Measurements from ENCODE around the gene ZC3H18.

Gene ZC3H18

DNA sequence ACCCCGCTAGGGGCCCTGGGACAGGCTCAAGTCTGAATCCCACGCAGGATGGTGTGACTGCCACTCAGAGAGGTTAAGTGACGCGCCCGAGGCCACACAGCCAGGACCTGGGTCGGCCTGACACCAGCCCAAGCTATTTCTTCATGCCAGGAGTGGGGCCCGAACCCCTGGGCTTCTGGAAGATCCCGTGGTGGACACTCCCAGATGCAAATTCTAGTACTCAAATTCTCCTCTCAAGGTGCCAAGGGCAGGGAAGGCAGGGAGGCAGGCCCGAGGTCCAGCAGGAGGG is 73.4 kb downstream of the ZC3H18 start:
- DNase-seq = no peak

DNA sequence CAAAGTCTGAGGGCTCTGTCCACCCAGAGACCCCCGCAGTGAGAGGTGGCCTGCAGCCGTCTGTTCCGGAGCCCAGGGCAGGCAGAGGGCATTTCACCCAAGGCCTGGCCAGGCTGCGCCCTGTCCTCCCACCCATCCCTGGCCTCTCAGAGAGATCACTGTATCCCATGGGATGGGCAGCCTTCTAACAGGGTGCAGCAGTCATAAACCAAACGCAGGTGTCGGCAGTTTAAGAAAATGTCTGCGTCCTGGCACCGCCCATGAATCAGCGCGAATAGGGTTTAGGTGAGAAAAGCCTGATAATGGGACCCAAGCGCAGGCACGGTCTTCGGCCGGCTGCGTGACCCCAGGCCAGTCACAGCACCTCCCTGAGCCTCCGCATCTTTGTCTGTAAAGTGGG is 75.3 kb downstream of the ZC3H18 start:
- no peak for DNase-seq

DNA sequence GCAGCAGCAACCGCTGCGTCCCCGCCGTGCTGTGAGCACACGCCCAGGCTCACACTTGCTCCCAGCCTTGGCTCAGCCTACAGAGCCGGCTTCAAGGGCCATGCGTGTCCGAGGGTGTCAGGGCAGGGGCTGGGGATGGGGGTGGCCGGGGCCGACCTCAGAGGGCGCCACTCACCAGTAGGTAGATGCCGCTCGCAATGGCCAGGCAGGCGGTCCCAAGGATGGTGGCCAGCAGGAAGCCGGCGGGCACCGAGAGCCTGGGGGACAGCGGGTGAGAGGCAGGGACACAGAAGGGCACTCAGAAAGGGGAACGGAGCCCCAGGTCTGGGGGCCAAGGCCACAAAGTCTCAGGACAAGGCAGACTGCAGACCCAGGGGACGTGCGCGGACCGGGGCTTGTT is 75.7 kb downstream of the ZC3H18 start:
- no peak for DNase-seq

DNA sequence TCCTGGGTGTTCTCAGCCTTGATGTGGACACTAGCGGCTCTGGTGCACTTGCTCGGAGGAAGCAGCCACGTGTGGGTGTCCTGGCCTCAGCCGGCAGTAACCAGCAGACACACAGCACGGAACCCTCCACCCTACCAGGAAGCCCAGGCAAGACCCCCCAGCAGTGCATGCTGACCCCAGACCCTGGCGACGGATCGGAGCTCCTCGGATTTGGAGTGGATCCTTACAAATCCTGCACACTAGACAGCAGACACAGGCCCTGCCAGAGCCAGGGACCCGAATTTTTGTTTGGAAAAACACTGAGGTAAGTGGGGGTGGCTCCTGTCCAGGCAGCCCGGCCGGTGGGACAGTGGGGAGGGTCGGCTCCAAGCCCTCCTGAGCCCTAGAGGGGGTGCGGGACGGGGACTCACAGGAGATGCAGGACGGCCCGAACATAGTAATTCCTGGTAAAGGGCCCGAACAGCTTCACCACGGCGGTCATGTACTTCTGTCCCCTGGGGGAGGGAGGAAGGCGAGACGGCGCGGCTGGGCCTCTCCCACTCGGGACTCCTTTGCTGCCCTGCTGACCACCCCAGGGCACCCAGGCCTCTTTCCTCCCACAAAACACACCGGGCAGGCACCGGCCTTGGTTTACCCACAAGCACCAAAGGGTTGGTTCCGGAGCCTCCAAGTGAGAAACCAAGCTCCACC is 76.3 kb downstream of the ZC3H18 start:
- no peak for DNase-seq

DNA sequence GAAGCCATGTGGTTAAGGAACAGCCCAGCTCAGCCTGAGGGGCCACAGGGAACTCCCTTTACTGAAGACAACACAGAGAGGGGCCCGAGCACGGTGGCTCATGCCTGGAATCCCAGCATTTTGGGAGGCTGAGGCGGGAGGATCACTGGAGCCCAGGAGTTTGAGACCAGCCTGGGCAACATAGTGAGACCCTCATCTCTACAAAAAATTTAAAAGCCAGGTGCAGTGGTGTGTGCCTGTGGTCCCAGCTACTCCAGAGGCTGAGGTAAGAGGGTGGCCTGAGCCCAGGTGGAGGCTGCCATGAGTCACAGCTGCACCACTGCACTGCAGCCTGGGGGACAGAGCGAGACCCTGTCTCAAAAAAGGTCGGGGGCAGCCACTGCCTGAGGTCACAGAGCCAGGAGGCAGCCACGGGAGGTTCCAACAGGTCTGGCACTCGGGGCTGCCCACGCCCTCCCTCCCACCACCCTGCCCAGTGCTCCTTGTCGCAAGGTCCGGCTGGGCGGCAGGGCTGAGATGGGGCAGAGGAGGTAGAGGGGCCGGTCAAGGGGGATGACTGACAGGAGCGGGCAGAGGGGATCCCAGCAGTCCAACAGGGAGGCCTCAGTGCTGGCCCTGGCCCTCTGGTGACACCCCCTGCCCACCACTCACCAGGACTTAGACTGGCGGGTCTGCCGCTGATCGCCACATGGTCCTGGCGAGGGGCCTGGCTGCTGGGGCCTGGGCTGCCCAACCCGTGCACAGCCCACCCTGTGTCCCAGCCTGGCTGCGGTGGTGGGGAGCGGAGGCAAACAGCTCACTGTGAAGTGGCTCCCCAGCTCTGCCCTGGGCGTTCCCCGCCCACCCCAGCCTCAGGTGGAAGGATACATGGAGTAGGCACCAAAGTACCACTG is 77.2 kb downstream of the ZC3H18 start:
- DNase-seq = no peak

DNA sequence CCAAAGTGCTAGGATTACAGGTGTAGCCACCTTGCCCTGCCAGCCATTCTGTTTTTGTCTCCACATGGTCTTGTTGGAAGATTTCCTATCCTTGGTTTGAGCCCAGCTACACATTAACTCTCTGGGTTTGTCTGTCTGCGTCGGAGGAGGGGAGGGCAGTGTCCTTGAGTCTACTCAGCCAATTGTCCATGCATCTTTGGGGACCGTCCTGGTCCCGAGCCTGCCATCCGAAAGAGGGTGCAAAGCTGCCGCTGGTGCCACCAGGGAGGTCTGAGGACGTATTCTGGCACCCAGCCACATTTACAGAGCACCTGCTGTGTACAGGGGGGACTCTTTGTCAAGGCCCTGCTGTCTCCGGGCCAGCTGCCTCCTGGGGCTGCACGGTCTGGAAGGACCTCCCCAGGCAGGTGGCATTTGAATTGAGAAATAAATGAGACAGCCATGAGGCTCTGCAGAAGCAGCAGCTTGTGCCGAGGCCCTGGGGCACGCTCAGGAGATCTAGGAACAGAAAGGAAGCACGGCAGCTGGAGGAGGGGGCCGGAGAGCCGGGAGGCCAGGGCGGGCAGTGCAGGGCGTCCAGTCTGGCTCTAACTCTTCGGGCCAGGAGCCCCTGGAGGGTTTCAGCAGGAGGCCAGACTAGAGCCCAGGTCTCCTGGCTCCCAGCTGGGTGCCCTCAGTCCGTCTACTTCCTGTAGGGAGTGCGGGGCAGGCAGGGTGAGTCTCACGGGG is 79.2 kb downstream of the ZC3H18 start:
- no peak for DNase-seq

DNA sequence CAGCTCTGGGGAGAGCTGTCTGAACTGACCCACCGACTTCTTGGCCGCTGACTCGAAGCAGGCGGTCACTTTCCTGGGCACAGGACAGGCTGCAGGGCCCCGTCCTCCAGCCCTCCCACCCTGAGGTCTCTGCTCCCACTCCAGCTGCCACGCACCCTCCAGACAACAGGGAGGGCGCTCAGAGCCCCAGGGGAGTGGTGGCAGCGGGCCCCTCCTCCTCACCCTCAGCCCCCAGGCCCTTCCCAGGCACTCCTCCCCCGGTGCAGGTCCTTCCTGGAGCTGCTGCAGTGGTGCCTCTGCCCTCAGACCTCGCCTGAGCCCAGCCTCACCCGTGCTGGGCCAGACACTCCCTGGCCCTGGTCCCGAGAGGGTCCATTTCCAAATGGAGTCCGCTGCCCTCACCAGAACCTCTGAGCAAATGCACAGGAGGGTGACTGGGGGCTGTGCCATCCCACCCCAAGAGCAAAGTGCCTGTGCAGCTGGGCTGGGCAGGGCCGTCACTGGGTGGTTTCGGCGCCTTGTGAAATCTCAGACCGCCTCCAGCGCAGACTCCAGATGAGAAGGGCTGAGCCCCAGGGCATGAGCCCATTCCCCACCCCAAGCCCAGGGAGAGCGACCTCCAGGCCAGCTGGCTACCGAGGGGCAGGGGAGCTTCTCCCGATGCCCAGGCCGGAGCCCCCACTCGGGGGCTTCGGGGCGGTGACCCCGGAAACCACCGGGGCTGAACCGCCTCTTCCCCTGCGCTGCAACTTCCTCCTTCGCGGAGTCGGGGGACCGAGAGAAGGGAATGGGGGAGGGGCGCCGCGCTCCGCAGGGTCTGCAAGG is 79.9 kb downstream of the ZC3H18 start:
- no peak for DNase-seq

DNA sequence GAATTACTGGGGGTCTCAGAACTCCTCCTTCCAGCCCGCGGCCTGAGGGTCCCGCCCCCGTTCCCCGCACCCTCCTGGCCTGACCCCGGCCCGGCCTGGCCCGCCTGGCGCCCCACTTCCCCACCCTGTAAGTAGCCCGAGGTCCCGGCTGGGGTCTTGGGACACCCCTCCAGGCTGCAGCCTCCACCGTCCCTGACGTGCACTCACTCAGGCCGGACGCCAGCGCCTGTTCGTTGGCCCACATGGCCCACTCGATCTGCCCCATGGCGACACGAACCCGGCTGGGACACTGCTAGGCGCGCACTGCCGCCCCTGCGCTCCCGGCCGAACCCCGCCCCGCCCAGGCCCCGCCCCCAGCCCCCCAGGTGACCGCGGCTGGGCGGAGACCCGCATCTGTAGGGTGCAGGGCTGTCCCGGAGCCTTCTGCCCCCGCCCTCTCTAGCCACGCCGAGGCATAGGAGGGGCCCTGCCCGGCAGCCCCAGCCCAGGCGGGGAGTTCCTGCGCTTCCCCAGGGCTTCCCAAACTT is 80.6 kb downstream of the ZC3H18 start, which contains the start of gene CYBA:
CYBA (minus strand) TSS at position 305 of the 527 bp plus-strand sequence; CDS start at position 265, 40 bp downstream.
- peak; percentile 16 for DNase-seq

DNA sequence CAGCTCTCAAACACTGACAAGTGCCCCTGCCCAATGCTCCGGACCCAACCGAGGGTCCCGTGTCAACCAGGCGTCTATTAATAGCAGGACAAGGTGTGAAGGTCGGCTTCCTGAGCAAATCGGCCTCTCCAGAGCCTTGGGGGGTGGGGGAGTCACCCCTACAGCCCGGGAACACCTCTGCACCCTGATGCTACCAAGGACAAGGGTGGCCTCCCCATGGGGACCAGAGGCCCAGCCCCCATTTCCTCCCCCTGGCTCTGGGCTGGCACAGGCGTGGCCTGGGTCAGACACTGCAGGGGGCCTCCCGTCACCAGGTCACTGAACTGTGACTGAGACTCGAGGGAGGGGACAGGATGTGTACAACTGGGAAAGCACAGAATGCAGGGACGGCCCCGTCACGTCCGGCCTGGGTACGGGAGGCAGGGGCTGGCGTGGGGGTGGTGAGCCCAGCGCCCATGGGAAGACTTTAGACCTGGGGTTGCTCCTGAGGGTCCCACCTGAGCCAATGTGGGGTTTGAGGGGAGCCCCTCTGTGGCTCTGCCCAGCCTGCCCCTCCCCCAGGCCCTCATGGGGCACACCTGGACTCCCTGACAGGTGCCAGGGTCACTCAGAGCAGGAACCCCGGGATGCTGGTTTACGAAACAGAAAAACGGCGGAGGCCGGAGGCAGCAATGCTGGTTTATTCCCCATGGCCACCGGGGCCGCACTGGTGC is 81.2 kb downstream of the ZC3H18 start:
- DNase-seq = no peak

DNA sequence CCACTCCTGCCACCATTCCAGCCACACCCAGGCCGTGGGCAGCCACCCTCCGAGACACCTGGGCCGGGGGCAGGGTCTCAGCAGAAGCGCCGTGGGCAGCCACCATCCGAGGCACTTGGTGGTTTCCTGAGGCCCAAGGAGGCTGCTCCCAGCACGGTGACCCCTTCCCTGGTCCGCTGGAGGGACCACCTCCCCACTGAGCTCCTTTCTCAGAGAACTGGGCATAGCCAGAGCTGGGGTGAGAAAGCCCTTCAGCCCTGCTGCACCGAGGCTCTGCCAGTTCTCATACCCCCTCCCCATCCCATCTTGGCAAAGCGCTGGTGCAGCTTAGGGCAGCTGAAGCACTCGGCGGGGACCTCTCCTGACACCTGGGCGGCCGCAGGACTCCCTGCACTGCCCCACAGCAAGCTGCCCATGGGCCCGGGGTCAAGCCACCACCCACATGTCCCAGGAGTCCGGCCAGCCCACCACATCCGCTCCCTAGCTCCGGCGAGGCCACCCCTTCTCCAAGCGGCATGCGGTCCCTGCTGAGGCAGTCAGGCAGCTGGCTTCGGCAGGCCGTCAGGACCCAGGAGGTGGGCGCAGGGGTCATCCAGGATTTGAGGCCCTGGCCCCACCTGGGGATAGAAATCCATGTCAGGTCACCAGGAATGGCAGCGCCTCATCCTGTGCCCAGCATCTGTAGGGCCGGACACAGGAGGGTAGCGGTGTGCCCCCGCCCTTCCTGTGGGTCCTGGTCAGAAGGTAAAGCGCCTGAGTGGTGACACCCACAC is 82.0 kb downstream of the ZC3H18 start:
- no peak for DNase-seq

DNA sequence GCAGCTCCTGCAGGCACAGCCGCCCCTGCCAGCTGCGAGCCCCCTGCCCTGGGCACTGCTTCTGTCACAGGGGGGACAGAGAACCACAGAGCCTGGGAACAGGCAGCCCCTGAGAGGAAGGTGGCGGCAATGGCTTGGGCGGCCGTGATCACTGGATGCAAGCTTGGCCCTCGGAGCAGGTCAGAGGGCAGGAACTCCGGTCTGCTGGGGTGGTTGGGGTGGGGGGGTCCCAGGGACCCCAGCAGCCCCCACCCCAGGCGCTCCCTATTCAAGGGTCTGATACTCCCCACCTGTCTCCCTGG is 82.5 kb downstream of the ZC3H18 start:
- DNase-seq = no peak

DNA sequence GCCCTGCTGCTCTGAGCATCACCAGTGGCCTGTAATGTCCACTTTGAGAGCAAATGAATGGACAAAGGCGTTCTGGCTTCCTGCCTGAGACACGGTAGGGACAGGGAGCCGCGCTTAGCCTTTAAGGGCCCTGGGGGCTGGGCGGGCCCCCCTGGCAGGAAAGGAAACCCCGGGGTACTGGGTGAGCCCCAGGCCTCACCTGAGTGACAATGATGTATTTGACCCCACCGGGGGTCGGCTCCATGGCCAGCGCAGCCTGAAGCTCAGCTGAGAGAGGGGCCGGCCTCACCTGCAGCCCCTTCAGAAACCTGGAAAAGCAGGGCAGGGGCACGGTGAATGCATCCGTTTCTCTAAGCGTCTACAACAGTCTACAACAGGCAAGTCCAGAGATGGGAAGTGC is 82.9 kb downstream of the ZC3H18 start:
- no peak for DNase-seq

DNA sequence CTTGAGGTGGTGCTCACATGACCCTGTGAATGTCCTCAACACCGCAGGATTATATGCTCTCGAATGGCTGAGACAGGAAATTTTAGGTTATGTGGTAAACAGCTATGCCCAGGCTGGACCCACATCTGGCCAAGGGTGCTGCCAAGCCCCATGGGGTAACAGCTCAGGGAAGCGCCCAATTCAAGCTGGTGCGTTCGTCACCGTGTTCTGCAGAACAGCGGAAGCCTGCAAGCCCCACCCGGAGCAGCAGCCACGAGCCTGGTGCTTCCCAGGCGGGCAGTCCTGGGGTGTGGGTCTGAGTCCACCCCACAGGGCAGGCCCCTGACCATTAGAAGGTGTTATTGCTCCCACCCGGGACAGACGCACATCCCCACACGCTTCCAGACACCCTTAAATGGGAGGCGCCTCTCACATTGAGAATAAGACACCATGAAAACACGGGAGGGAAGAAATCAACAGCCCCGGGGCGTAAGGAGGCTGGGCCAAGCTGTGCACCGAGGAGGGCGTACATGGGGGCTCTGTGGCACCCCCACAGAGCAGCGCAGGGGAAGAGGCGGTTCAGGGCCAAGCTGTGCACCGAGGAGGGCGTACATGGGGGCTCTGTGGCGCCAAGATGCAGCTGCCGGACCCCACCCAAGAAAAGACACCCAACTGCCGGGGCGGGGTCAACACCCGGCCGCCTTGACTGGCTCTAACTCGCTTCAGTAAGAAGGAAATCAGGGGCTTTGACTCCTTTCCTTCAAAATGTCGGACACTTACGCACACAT is 83.6 kb downstream of the ZC3H18 start:
- no peak for DNase-seq

DNA sequence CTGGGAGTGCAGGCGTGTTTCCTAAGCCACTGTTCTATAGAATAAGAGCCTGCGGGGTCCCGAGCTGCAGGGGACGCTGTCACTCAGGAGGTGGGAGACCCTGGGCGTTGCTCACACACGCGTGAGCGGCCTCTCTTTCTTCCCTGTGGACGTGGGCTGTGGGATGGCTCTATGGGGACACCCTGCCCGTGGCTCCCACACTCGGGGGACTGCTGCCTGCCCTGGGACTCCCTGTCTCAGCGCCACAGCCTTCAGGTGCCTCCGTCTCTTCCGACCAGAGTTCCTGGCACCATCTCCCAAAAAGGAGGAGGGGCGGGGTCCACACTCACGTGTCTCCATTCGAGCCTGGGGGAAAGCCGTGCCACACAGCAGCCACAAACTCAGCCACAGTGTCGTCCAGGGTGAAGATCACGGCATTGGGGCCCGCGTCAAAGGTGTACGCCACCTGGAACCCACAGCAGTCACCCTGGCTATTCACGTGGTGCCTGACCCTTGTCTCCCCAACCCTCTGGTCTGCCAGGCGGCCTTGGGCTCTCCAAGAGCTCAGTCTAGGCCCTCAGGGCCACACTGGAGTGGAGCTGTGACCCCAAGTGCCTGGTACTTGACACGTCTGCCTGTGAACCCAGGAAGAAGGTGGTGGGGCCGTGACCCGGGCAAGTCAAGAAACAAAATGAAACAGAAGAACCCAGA is 84.3 kb downstream of the ZC3H18 start:
- DNase-seq = no peak

DNA sequence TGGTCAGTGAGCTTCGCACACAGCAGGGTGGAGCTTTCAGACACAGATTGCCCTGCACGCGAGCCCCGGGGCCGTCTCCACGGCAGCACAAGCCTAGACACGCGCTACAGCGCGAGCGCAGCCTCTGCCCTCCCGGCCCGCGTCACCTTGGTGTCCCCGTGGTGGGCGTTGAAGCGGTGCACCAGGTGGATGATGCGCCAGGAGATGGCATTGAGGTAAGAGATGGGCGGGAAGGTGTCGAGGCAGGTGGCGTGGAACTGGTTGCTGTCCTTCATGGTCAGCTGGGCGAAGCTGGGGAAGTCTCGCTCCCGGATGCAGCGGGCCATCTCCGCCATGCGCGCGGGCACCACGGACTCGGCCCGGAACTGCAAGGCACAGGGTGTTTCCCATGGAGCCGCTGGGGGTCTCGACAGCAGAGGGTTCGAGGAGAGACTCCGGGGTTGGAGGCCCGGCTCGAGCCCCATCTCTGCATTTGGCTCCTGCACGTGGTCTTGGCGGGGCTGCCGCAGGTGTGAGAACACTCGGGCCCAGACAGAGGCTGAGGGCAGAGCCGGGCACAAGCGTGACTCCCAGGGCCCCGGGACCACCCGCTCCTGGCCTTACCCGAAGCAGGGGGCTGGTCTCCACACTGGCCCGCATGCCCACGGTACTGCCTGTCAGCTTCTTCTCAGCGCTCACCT is 85.0 kb downstream of the ZC3H18 start:
- DNase-seq = no peak

DNA sequence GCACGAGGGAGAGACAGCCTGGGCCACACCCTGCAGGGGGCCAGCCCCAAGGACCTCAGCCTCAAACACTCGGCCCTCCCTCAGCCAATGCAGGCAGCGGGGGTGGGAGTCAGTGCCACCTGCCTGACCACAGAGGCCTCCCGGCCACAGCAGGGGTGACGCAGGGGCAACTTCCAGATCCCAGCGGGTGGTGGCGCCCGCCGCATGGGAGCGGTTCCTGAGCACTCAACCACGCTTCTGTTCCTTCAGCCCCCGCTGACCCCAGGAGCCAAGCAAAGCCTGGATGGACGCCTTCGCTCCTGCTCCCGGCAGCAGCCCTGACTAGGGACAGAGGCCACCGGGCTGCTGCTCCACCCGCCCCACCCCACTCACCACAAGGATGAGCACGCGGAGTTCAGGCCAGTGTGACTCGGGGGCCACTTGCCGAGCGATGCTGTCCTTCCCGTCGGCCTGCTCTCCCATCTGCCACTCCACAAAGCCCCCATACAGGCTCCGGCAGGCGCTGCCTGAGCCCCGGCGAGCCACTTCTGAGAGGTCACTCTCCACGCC is 85.6 kb downstream of the ZC3H18 start:
- DNase-seq = no peak

DNA sequence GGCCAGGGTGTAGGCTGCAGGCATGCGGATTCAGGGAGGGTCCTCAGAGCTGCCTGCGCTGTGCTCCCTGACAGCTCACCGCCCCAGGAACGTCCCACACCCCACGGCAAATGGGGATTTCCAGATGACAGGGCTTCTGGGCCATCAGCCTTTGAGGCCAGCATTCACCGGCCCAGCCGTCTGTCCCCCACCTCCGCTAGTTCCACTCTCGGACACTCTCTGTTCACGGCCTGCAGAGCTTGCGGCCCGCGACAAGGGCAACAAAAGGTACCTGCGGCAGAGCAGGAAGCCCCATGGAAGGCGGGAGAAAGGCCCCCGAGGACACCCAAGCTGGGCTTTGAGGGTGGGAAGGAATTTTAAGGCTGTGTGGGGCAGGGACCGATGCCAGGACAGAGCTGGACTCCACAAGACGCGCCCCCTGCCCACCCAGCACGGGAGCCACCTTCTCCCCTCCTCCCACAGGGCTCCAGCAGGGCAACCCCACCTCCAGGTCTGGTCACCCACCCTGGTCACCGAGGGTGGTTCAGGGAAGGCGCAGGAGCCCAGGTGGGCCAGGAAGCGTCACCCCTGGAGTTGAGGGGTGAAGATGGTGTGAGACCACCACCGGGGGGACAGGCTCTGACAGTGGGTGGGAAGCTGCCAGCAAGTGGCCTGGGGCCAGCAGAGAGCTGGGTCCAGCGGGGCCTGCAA is 86.2 kb downstream of the ZC3H18 start:
- DNase-seq = no peak

DNA sequence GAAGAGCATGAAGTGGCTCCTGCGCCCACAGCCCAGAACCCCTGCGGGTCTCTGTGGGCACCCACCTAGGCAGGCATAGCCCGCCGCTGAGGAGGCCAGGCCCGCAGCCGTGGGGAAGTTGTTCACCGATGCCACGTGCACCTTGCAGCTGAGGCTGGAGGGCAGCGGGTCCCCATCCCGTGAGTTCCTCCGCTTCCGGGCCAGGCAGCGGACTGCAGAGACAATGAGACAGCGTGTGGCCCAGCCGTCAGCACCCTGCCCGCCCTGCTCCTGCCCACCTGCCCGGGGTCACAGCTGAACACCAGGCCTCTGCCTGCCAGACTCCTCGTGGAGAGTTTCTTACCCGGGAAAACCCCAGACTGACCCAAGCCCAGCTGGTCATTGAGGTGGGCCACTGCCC is 87.2 kb downstream of the ZC3H18 start:
- DNase-seq = no peak

All from DMS79 (cell line).